A673 (cell line): ENCODE measurements around the gene FBXO48.

ENCODE experiments used
- EZH2 ChIP-seq: fragments of 200-600 bp; sonication (generic); IDR thresholded peaks from 2 replicates; pipeline ENCODE4 v1.6.1; 2017; ENCODE audit warnings: borderline replicate concordance, low read depth, mild to moderate bottlenecking, mixed read lengths, antibody characterized with exemption, low read length; ENCODE audit not compliant: poor library complexity, severe bottlenecking
- TF ChIP-seq, protein P1 (sequence below): fragments of 300-800, 200-600 bp; sonication (generic); conservative IDR thresholded peaks from 2 replicates; pipeline ENCODE4 v1.5.1; 2017; ENCODE audit warnings: low read depth, mild to moderate bottlenecking, antibody characterized with exemption, low read length, moderate library complexity, mixed read lengths

DNA sequence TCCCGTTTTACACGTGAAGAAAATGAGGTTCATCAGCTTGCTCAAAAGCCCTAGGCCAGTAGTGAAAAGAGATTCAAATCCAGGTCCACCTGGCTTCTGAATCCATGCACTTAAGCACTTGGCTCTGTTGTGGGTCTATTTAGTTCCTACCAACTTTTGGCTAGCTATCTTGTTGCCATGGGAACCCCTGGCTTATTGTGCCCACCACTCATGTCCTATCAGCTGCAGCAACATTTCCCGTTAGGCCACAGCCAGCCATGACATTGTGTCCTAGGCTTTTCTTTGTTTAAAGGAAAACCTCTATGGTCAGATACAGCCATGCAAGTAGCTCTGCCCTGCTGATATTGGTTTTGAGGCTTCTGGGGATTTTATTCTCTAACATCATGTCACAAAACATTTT lies 52.2 kb downstream of the FBXO48 start:
- TF ChIP-seq EZH2 = no peak
- TF ChIP-seq, protein P1, sequence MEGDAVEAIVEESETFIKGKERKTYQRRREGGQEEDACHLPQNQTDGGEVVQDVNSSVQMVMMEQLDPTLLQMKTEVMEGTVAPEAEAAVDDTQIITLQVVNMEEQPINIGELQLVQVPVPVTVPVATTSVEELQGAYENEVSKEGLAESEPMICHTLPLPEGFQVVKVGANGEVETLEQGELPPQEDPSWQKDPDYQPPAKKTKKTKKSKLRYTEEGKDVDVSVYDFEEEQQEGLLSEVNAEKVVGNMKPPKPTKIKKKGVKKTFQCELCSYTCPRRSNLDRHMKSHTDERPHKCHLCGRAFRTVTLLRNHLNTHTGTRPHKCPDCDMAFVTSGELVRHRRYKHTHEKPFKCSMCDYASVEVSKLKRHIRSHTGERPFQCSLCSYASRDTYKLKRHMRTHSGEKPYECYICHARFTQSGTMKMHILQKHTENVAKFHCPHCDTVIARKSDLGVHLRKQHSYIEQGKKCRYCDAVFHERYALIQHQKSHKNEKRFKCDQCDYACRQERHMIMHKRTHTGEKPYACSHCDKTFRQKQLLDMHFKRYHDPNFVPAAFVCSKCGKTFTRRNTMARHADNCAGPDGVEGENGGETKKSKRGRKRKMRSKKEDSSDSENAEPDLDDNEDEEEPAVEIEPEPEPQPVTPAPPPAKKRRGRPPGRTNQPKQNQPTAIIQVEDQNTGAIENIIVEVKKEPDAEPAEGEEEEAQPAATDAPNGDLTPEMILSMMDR = no peak
